Measurements from ENCODE around the gene PHACTR1.

The PHACTR1 gene

GRCh38 chr6:12851123-12851695 is 134.6 kb downstream of the PHACTR1 start:
- no peak for DNase-seq

GRCh38 chr6:12861603-12862002 is 145.0 kb downstream of the PHACTR1 start:
- no peak for DNase-seq

GRCh38 chr6:12865117-12865516 is 148.6 kb downstream of the PHACTR1 start:
- DNase-seq, result no peak

- no peak for DNase-seq
Observed at GRCh38 chr6:12865671-12866181, 149.2 kb downstream of the PHACTR1 start.

GRCh38 chr6:12866422-12867029 is 150.0 kb downstream of the PHACTR1 start:
- DNase-seq, result no peak

GRCh38 chr6:12869816-12870432 is 153.4 kb downstream of the PHACTR1 start:
- no peak for DNase-seq

- DNase-seq, result no peak
Observed at GRCh38 chr6:12873691-12874090, 157.1 kb downstream of the PHACTR1 start.

- no peak for DNase-seq
Observed at GRCh38 chr6:12875051-12875450, 158.5 kb downstream of the PHACTR1 start.

GRCh38 chr6:12878741-12879140 is 162.2 kb downstream of the PHACTR1 start:
- no peak for DNase-seq

- no peak for DNase-seq
Observed at GRCh38 chr6:12882761-12883290, 166.3 kb downstream of the PHACTR1 start.

- DNase-seq, result no peak
Observed at GRCh38 chr6:12884983-12885382, 168.4 kb downstream of the PHACTR1 start.

- DNase-seq, result no peak
Observed at GRCh38 chr6:12886961-12887775, 170.6 kb downstream of the PHACTR1 start.

GRCh38 chr6:12890171-12890790 is 173.7 kb downstream of the PHACTR1 start:
- DNase-seq, result no peak

GRCh38 chr6:12891595-12891994 is 175.0 kb downstream of the PHACTR1 start:
- DNase-seq, result no peak

- no peak for DNase-seq
Observed at GRCh38 chr6:12892151-12892550, 175.6 kb downstream of the PHACTR1 start.

GRCh38 chr6:12893036-12893435 is 176.5 kb downstream of the PHACTR1 start:
- DNase-seq, result no peak

- DNase-seq, result no peak
Observed at GRCh38 chr6:12895721-12896120, 179.2 kb downstream of the PHACTR1 start.

- DNase-seq, result no peak
Observed at GRCh38 chr6:12896208-12896733, 179.7 kb downstream of the PHACTR1 start.

- DNase-seq, result no peak
Observed at GRCh38 chr6:12898603-12899002, 182.0 kb downstream of the PHACTR1 start.

- no peak for DNase-seq
Observed at GRCh38 chr6:12899046-12899833, 182.7 kb downstream of the PHACTR1 start.

- DNase-seq, result no peak
Observed at GRCh38 chr6:12903246-12903645, 186.7 kb downstream of the PHACTR1 start.

GRCh38 chr6:12909833-12910232 is 193.3 kb downstream of the PHACTR1 start:
- no peak for DNase-seq

All from NK-92 treated with Interleukin-12 subunit alpha and Interleukin-12 subunit beta, amount 100 ng/mL, for 24 hours (cell line).